AG04450 (cell line): ENCODE measurements around the gene MXRA7. TPM values are rescaled to one million over a fixed set of nuclear protein-coding genes. Genes with fewer than 3 reads are reported as not detected.
A peak's percentile ranks its signal among the peaks of the same experiment; 100 is the strongest.

ENCODE experiments used
- CTCF ChIA-PET: fragments of 300-600, 350-600 bp; formaldehyde crosslinking; extraction: SDS; loops from one replicate; lab custom pipeline; 2022; ENCODE audit warnings: antibody characterized with exemption, inconsistent platforms; lab: Charles Lee
- POLR2A ChIA-PET: fragments of 350-600 bp; formaldehyde crosslinking; extraction: SDS; loops from one replicate; lab custom pipeline; 2021; ENCODE audit warnings: antibody characterized with exemption, inconsistent platforms; lab: Yijun Ruan, JAX
- DNase-seq: peaks from one replicate; pipeline ENCODE4 v3.0.0-alpha.2; 2011; ENCODE audit warnings: low read depth, low spot score
- H3K27ac ChIP-seq: one replicate; pipeline ENCODE4 v1.5.1; 2012; ENCODE audit warnings: low read depth, low read length, control low read depth
- H3K27me3 ChIP-seq: one replicate; pipeline ENCODE4 v1.6.0; 2012; ENCODE audit warnings: low read length; ENCODE audit not compliant: control insufficient read depth, insufficient read depth
- H3K4me3 ChIP-seq: 2 replicates; pipeline ENCODE4 v1.5.1; 2011; ENCODE audit warnings: mild to moderate bottlenecking, low read depth, low read length, control low read depth
- H3K9me3 ChIP-seq: 2 replicates; pipeline ENCODE4 v1.5.1; 2012; ENCODE audit warnings: low read length; ENCODE audit not compliant: control insufficient read depth, insufficient read depth
- polyA plus RNA-seq: library from polyadenylated mRNA; depleted of rRNA; stranded (reverse); fragments of >200 nt; gene quantifications from 2 replicates; pipeline ENCODE4 v1.2.3, GENCODE V29; 2011
- TF ChIP-seq, protein P1 (sequence below): IDR thresholded peaks from 2 replicates; pipeline ENCODE4 v1.5.1; 2011; ENCODE audit warnings: low read depth, low read length, control low read depth, inconsistent platforms

MXRA7 gene
- polyA plus RNA-seq, 1 experiment, result 222 TPM

GRCh38 chr17:76671912-76672262 is 38.9 kb downstream of the MXRA7 start:
- no peak for DNase-seq
- CTCF ChIA-PET, result interaction anchor here (0.6 to 2.0 kb wide), 7 partner anchors 10 to 168 kb away, joined by 3 to 15 read pairs (median 3); no protein-coding TSS in a partner anchor

GRCh38 chr17:76671123-76671911 is 39.4 kb downstream of the MXRA7 start:
- peak; percentile 100 for DNase-seq
- TF ChIP-seq, protein P1, sequence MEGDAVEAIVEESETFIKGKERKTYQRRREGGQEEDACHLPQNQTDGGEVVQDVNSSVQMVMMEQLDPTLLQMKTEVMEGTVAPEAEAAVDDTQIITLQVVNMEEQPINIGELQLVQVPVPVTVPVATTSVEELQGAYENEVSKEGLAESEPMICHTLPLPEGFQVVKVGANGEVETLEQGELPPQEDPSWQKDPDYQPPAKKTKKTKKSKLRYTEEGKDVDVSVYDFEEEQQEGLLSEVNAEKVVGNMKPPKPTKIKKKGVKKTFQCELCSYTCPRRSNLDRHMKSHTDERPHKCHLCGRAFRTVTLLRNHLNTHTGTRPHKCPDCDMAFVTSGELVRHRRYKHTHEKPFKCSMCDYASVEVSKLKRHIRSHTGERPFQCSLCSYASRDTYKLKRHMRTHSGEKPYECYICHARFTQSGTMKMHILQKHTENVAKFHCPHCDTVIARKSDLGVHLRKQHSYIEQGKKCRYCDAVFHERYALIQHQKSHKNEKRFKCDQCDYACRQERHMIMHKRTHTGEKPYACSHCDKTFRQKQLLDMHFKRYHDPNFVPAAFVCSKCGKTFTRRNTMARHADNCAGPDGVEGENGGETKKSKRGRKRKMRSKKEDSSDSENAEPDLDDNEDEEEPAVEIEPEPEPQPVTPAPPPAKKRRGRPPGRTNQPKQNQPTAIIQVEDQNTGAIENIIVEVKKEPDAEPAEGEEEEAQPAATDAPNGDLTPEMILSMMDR, result no peak
- ChIA-PET CTCF (interaction anchor here (0.6 to 2.0 kb wide), 8 partner anchors 9 to 168 kb away, joined by 3 to 15 read pairs (median 3); no protein-coding TSS in a partner anchor), POLR2A (interaction anchor here (0.6 to 2.1 kb wide), 13 partner anchors 12 to 167 kb away, joined by 3 to 9 read pairs (median 3); partner anchors contain the start of genes JMJD6, METTL23 and MXRA7)
- H3K27me3 ChIP-seq, result no peaks in the 10 kb centered on the region
- peak overlapping the region; percentile 75 for H3K4me3 ChIP-seq
- no peaks in the 10 kb centered on the region for H3K9me3 ChIP-seq
- H3K27ac ChIP-seq, result peak overlapping the region; percentile 61

More at GRCh38 chr17:76671912-76672262, 38.9 kb downstream of the MXRA7 start:
- TF ChIP-seq, protein P1, result no peak
- Histone ChIP-seq H3K4me3 (peak overlapping the region; percentile 75), H3K27me3 (no peaks in the 10 kb centered on the region), H3K9me3 (no peaks in the 10 kb centered on the region), H3K27ac (peak overlapping the region; percentile 33)
- POLR2A ChIA-PET, result interaction anchor here (0.6 to 2.1 kb wide), 9 partner anchors 12 to 142 kb away, joined by 3 to 9 read pairs (median 3); partner anchors contain the start of genes JMJD6, METTL23 and MXRA7

DNA sequence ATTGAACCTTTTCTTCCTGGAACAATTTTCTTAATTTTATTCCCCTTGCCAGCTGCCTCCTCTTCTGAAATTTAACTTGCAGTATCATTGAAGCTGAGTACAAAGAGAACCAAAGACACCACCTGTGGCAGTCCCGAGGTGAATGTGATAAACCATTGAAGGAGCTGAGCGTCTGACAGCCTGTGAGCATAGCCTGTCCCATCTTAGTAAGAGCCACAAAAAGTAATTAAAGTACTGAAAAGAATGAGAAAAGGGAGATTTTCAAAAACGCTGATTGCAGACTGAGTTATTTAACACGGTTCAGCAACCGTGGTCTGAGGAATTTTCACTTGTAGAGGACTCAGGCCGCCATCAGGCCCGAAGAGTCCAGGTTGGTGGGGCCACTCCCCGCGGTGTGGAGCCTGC is 40.0 kb downstream of the MXRA7 start:
- no peaks in the 10 kb centered on the region for H3K27me3 ChIP-seq
- no peak overlapping the region for H3K27ac ChIP-seq
- TF ChIP-seq, protein P1, result no peak
- ChIA-PET CTCF (interaction anchor here (0.7 to 2.0 kb wide), 4 partner anchors 10 to 147 kb away, joined by 3 to 15 read pairs (median 6); no protein-coding TSS in a partner anchor), POLR2A (interaction anchor here (0.6 to 2.1 kb wide), 8 partner anchors 13 to 166 kb away, joined by 3 to 9 read pairs (median 4); partner anchors contain the start of genes JMJD6, METTL23 and MXRA7)
- no peak overlapping the region for H3K4me3 ChIP-seq
- no peak for DNase-seq
- no peaks in the 10 kb centered on the region for H3K9me3 ChIP-seq

GRCh38 chr17:76670020-76670717 is 40.6 kb downstream of the MXRA7 start:
- Histone ChIP-seq H3K9me3 (no peaks in the 10 kb centered on the region), H3K27me3 (no peaks in the 10 kb centered on the region), H3K27ac (no peak overlapping the region), H3K4me3 (no peak overlapping the region)
- ChIA-PET POLR2A (interaction anchor here (2.1 kb wide), 1 partner anchor 41 kb away, joined by 9 read pairs; the partner anchor contains the start of gene MXRA7), CTCF (interaction anchor here (1.0 kb wide), 1 partner anchor 147 kb away, joined by 4 read pairs; no protein-coding TSS in a partner anchor)
- DNase-seq, result no peak
- TF ChIP-seq, protein P1, result no peak
